Transverse colon (tissue), 4 donors: ENCODE results near the gene ERP27. TPM values are rescaled to one million over a fixed set of nuclear protein-coding genes. Genes with fewer than 3 reads are reported as not detected.

Source experiments
- DNase-seq: peaks from one replicate; pipeline ENCODE4 v3.0.0-alpha.2; 2019
- H3K27ac ChIP-seq, 4 donors: fragments of 200-600 bp; sonication (generic); 2 replicates each; pipeline ENCODE4 v1.5.1; 2016 to 2018; ENCODE audit warnings: inconsistent platforms in 4 of 4
- H3K27me3 ChIP-seq: fragments of 200-600 bp; sonication (generic); 2 replicates; pipeline ENCODE4 v1.5.1; 2017; ENCODE audit warnings: inconsistent platforms
- H3K36me3 ChIP-seq, 4 donors: fragments of 200-600 bp; sonication (generic); 2 replicates each; pipeline ENCODE4 v1.5.1; 2017 to 2019; ENCODE audit warnings: inconsistent platforms in 4 of 4
- H3K4me1 ChIP-seq, 4 donors: fragments of 200-600 bp; sonication (generic); 2 replicates each; pipeline ENCODE4 v1.5.1; 2017 to 2020; ENCODE audit warnings: inconsistent platforms in 4 of 4
- H3K4me3 ChIP-seq, 4 donors: fragments of 200-600 bp; sonication (generic); 1 replicate in 1 of 4; 2 replicates in 3 of 4; pipeline versions ENCODE4 v1.5.1 to v1.6.1; 2017 to 2019; ENCODE audit warnings: inconsistent platforms in 4 of 4
- H3K9me3 ChIP-seq, 2 donors: fragments of 200-600 bp; sonication (generic); 2 replicates each; pipeline ENCODE4 v1.5.1; 2017 to 2019; ENCODE audit warnings: inconsistent platforms in 2 of 2
- CTCF ChIP-seq, 5 experiments: fragments of 200-600 bp in 3 of 5; fragments of 450-650 bp in 2 of 5; sonication (generic) in 3 of 5; IDR thresholded peaks; 1 replicate in 2 of 5; 2 replicates in 3 of 5; pipeline ENCODE4 v1.5.1; 2016 to 2017; ENCODE audit warnings: antibody characterized with exemption in 5 of 5, inconsistent platforms in 3 of 5, mild to moderate bottlenecking in 2 of 5, moderate library complexity in 1 of 5
- EP300 ChIP-seq: sonication (generic); formaldehyde crosslinking; IDR thresholded peaks from one replicate; pipeline ENCODE4 v1.6.1; 2017; ENCODE audit warnings: antibody characterized with exemption, low read depth
- POLR2A ChIP-seq: fragments of 450-650 bp; IDR thresholded peaks from one replicate; pipeline ENCODE4 v1.6.1; 2016; ENCODE audit warnings: antibody characterized with exemption, mild to moderate bottlenecking, moderate library complexity
- POLR2AphosphoS5 ChIP-seq, 3 donors: sonication (generic); formaldehyde crosslinking; IDR thresholded peaks; one replicate each; pipeline ENCODE4 v1.6.1; 2016; ENCODE audit warnings: antibody characterized with exemption in 3 of 3
- WGBS, 2 donors: methylation state at CpG; one replicate each; pipeline ENCODE4 v1.1.5; 2018; ENCODE audit warnings: low coverage in 1 of 2; 5-methylcytosine and 5-hydroxymethylcytosine counted together
- in situ Hi-C, 4 donors: fragments of 200-750 bp; cut with MboI; loops; one replicate each; pipeline versions ENCODE4 v1.15.0 to v1.15.1; 2017; ENCODE audit warnings: low sequenced_read_pairs in 3 of 4, low pct_ligation_motif_present in 1 of 4, low pct_unique_long_range_greater_than_20kb in 1 of 4
- intact Hi-C: fragments of 100-400 bp; cut with DNase I; formaldehyde crosslinking; loops from one replicate; pipeline ENCODE4 v1.15.1; 2023; ENCODE audit warnings: low total_unique reads
- total RNA-seq, 4 donors: library from RNA; depleted of rRNA; stranded (reverse); fragments of >200 nt; gene quantifications; one replicate each; pipeline ENCODE4 v1.1.0, GENCODE V29; 2016

Gene ERP27
- total RNA-seq, 4 donors from 2014 or later, result 0.64 to 2.6 TPM; not detected in 2

- H3K9me3 ChIP-seq, result no peaks in the 10 kb centered on the region
- no peaks in the 10 kb centered on the region for H3K27me3 ChIP-seq
- no peak for DNase-seq
- no peak overlapping the region for H3K4me3 ChIP-seq
- 49 to 78% methylated on average over 2 of the region's 2 CpGs for WGBS, 2 donors
- peaks cover 0 to 6% (median 0%) of the 10 kb centered on the region in 4 donors for H3K4me1 ChIP-seq
- TF ChIP-seq CTCF (IDR thresholded peaks at IDR 0.05) (no peak), EP300 (no peak), POLR2A (no peak), POLR2AphosphoS5 (IDR thresholded peaks at IDR 0.05) (no peak)
- in situ Hi-C loops (no loop called here), intact Hi-C loops (no loop called here)
- no peaks in the 10 kb centered on the region for H3K36me3 ChIP-seq
- peak overlapping the region in 1 of 4 donors; percentile 25 for H3K27ac ChIP-seq
Observed at GRCh38 chr12:14902465-14902864, 35.9 kb downstream of the ERP27 start.

GRCh38 chr12:14901228-14901562, 37.1 kb downstream of the ERP27 start:
- no peak overlapping the region for H3K4me3 ChIP-seq
- H3K4me1 ChIP-seq, result peaks cover 0 to 6% (median 0%) of the 10 kb centered on the region in 4 donors
- no peak for DNase-seq
- in situ Hi-C loops, result no loop called here
- TF ChIP-seq POLR2A, result no peak
- no peak for TF ChIP-seq EP300
- TF ChIP-seq POLR2AphosphoS5 (IDR thresholded peaks at IDR 0.05), result no peak
- WGBS, 2 donors, result 89 to 100% methylated on average over 1 of the region's 1 CpG
- H3K27me3 ChIP-seq, result no peaks in the 10 kb centered on the region
- H3K27ac ChIP-seq, result peak overlapping the region in 2 of 4 donors; percentile 8 to 36
- intact Hi-C loops, result no loop called here
- no peaks in the 10 kb centered on the region for H3K9me3 ChIP-seq
- no peaks in the 10 kb centered on the region for H3K36me3 ChIP-seq

- Histone ChIP-seq H3K27ac (no peak overlapping the region), H3K27me3 (no peaks in the 10 kb centered on the region), H3K4me1 (peaks cover 0 to 6% (median 0%) of the 10 kb centered on the region in 4 donors), H3K36me3 (no peaks in the 10 kb centered on the region), H3K4me3 (no peak overlapping the region), H3K9me3 (no peaks in the 10 kb centered on the region)
- TF ChIP-seq EP300 (no peak), POLR2AphosphoS5 (IDR thresholded peaks at IDR 0.05) (no peak), POLR2A (no peak), CTCF (IDR thresholded peaks at IDR 0.05) (no peak)
- 77 to 89% methylated on average over 5 of the region's 5 CpGs for WGBS, 2 donors
- in situ Hi-C loops, result no loop called here
- intact Hi-C loops, result no loop called here
- no peak for DNase-seq
Observed at GRCh38 chr12:14900521-14901227, 37.7 kb downstream of the ERP27 start.

- intact Hi-C loops, result no loop called here
- H3K27ac ChIP-seq, result peak overlapping the region in 2 of 4 donors; percentile 7 to 37
- in situ Hi-C loops, result no loop called here
- WGBS, 2 donors, result 74 to 80% methylated on average over 6 to 7 of the region's 7 CpGs
- no peaks in the 10 kb centered on the region for H3K36me3 ChIP-seq
- TF ChIP-seq EP300 (no peak), POLR2A (no peak), CTCF (IDR thresholded peaks at IDR 0.05) (no peak), POLR2AphosphoS5 (IDR thresholded peaks at IDR 0.05) (no peak)
- H3K27me3 ChIP-seq, result no peaks in the 10 kb centered on the region
- H3K4me3 ChIP-seq, result no peak overlapping the region
- DNase-seq, result no peak
- no peaks in the 10 kb centered on the region for H3K4me1 ChIP-seq
- no peaks in the 10 kb centered on the region for H3K9me3 ChIP-seq
Observed at GRCh38 chr12:14896521-14897169, 41.7 kb downstream of the ERP27 start.
